Choroid plexus epithelial cell (primary cell): ENCODE results near the gene LARGE1.
A peak's percentile ranks its signal among the peaks of the same experiment; 100 is the strongest.

Experiments used
- DNase-seq: peaks from one replicate; pipeline ENCODE4 v3.0.0-alpha.2; 2010; ENCODE audit warnings: low read depth
- H3K4me3 ChIP-seq: 2 replicates; pipeline ENCODE4 v1.5.1; 2011; ENCODE audit warnings: low read depth, mild to moderate bottlenecking, control low read depth, low read length, moderate library complexity
- CTCF ChIP-seq: conservative IDR thresholded peaks from 2 replicates; pipeline ENCODE4 v1.5.1; 2011; ENCODE audit warnings: low read depth, mild to moderate bottlenecking, control low read depth, inconsistent platforms, low read length, moderate library complexity

LARGE1 gene

GRCh38 chr22:33325232-33326004 lies 594.9 kb downstream of the LARGE1 start:
- DNase-seq, result peak; percentile 32
- no peak overlapping the region for H3K4me3 ChIP-seq
- no peak for TF ChIP-seq CTCF

GRCh38 chr22:33324228-33324627 lies 596.0 kb downstream of the LARGE1 start:
- TF ChIP-seq CTCF, result no peak
- H3K4me3 ChIP-seq, result no peak overlapping the region
- no peak for DNase-seq

DNA sequence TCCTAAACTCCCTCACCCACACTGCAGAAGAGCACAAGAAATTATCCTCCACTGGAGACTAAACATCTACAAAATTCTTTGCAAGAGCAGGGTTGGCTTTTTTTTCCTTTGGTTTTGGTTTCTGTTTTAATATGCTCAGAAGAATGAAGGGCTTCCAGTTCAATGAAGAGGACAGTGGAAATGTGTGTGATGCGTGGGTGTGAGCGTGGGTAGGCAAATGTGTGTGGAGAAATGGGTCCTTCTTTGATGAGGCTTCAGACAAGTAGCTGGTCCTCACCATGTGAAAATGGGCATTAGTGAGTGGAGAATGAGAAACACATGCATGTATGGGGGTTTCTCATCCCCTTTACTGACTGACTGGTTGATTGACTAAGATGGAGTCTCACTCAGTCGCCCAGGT lies 598.8 kb downstream of the LARGE1 start:
- DNase-seq, result no peak
- TF ChIP-seq CTCF, result no peak
- H3K4me3 ChIP-seq, result no peak overlapping the region

DNA sequence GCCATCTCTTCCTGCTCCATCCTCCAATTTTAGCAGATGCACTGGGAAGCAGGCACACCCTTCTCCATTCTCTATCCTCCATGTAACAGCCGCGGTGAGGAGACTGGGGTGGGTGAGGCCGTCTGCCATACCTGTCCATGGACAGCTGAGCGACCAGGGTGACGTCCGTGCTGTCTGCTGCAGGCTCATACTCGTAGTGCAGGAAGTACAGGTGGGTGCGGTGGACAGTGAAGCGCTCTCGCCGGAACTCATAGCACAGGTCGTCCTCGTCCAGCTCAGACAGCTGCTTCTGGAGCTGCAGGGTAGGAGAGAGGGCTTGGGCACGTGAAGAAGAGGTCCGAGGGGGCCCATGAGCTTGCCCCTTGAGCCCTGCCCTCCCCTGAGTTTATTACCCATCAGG lies 604.3 kb downstream of the LARGE1 start:
- no peak for DNase-seq
- H3K4me3 ChIP-seq, result no peak overlapping the region
- no peak for TF ChIP-seq CTCF

DNA sequence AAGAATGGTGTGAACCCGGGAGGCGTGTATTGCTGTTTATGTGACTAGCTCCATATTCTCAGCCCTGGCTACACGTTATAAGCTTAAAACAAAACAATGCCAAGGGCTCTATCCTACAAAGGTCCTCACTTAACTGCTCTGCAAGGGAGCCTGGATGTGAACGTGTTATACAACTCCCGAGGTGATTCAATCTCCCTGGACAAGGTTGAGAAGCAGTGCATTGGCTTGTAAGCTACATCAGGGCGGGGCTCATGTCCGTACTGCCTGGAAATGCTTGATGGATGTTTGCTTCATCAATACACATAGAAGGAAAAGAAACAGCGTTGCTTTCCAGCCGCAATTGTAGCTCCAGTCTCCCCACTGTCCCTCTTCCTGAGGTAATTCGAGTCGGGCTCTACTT lies 605.2 kb downstream of the LARGE1 start:
- TF ChIP-seq CTCF, result no peak
- no peak for DNase-seq
- H3K4me3 ChIP-seq, result no peak overlapping the region

DNA sequence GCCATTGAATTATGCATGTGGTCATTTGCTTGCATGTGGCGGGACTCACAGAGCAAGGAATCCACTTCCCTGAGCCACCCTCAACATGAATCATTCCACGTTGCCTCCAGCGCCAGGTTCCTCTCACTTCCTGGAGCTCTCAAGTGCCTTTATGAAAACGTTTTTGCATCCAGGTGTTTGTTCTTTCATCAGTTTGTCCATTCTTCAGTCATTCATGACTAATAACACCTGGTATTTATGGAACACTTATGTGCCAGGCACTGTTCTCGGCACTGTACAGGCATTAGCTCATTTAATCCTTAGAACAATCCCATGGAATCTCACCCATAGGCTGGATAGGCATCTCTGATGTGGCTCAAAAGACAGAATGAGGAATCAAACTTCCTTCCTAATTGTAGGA lies 606.0 kb downstream of the LARGE1 start:
- TF ChIP-seq CTCF, result no peak
- H3K4me3 ChIP-seq, result no peak overlapping the region
- no peak for DNase-seq

DNA sequence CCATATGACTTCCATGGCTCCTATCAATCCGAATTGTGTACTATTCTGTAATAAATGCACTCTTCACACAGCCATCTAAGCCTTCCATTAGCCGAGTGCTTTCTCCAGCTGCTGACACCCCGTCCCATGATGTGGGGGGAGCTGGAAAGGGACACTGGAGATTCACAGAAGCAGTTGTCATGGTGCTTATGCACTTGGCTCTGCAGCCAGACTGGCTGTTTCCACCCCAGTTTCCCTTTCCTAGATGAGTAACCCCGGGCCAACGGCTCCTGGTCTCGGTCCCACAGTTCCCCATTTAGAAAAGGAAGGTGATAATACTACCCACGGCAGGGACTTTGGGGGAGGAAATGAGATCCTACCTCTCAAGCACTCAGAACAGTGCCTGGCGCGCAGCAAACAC lies 617.2 kb downstream of the LARGE1 start:
- no peak for DNase-seq
- no peak for TF ChIP-seq CTCF
- no peak overlapping the region for H3K4me3 ChIP-seq
